Activated CD4-positive, alpha-beta memory T cell treated with anti-CD3 and anti-CD28 coated beads for 36 hours (primary cell): ENCODE results near the gene MIPEP. TPM values are rescaled to one million over a fixed set of nuclear protein-coding genes. Genes with fewer than 3 reads are reported as not detected.
A peak's percentile ranks its signal among the peaks of the same experiment; 100 is the strongest.

Experiments
- CTCF ChIA-PET: fragments of 350-600 bp; sonication (Branson Sonifier 250); formaldehyde crosslinking; loops from one replicate; lab custom pipeline; 2021; ENCODE audit warnings: antibody characterized with exemption, inconsistent platforms; lab: Charles Lee
- POLR2A ChIA-PET: fragments of 350-600 bp; sonication (Branson Sonifier 250); formaldehyde crosslinking; loops from one replicate; lab custom pipeline; 2021; ENCODE audit warnings: antibody characterized with exemption; lab: Charles Lee
- DNase-seq: peaks from one replicate; pipeline ENCODE4 v3.0.0-alpha.2; 2020
- H3K27ac Mint-ChIP-seq: one replicate; pipeline ENCODE4 v1.8.0; 2021; ENCODE audit warnings: mixed read lengths
- H3K27me3 Mint-ChIP-seq: one replicate; pipeline ENCODE4 v1.8.0; 2021; ENCODE audit warnings: mixed read lengths
- H3K36me3 Mint-ChIP-seq: one replicate; pipeline ENCODE4 v1.8.0; 2021; ENCODE audit warnings: mixed read lengths
- H3K4me1 Mint-ChIP-seq: one replicate; pipeline ENCODE4 v1.8.0; 2021; ENCODE audit warnings: low read depth, mixed read lengths
- H3K4me3 Mint-ChIP-seq: one replicate; pipeline ENCODE4 v1.8.0; 2021; ENCODE audit warnings: mild to moderate bottlenecking, mixed read lengths
- H3K9me3 Mint-ChIP-seq: one replicate; pipeline ENCODE4 v1.8.0; 2021; ENCODE audit warnings: mixed read lengths
- intact Hi-C: fragments of 100-400 bp; cut with micrococcal nuclease; formaldehyde crosslinking; loops from one replicate; pipeline ENCODE4 v1.15.1; 2023
- total RNA-seq, 2 experiments: library from RNA; stranded (reverse); gene quantifications; one replicate each; pipeline ENCODE4 v1.2.3, GENCODE V29; 2021

MIPEP gene
- total RNA-seq, 2 experiments from 2014 or later: 16.6 to 16.7 TPM

- ChIA-PET CTCF (no interaction called here), POLR2A (no interaction called here)
- Mint-ChIP-seq H3K27ac (peak overlapping the region; percentile 73), H3K27me3 (no peaks in the 10 kb centered on the region), H3K36me3 (no peaks in the 10 kb centered on the region), H3K4me3 (peak overlapping the region; percentile 66), H3K4me1 (peaks cover 16% of the 10 kb centered on the region), H3K9me3 (no peaks in the 10 kb centered on the region)
- DNase-seq: peak; percentile 72
- intact Hi-C loops: no loop called here
These were observed 193.3 kb downstream of the MIPEP start for GRCh38 chr13:23695711-23696464.

GRCh38 chr13:23695196-23695595 is 194.0 kb downstream of the MIPEP start:
- Mint-ChIP-seq H3K27me3 (no peaks in the 10 kb centered on the region), H3K4me3 (no peak overlapping the region), H3K9me3 (no peaks in the 10 kb centered on the region), H3K36me3 (no peaks in the 10 kb centered on the region), H3K27ac (no peak overlapping the region), H3K4me1 (peaks cover 16% of the 10 kb centered on the region)
- no peak for DNase-seq
- intact Hi-C loops: no loop called here
- ChIA-PET CTCF (no interaction called here), POLR2A (no interaction called here)

- CTCF ChIA-PET: no interaction called here
- intact Hi-C loops: no loop called here
These were observed 196.4 kb downstream of the MIPEP start for GRCh38 chr13:23692816-23693215.

GRCh38 chr13:23690668-23691067 is 198.5 kb downstream of the MIPEP start:
- ChIA-PET CTCF (no interaction called here), POLR2A (no interaction called here)
- no peaks in the 10 kb centered on the region for H3K4me1 Mint-ChIP-seq
- H3K9me3 Mint-ChIP-seq: peaks cover 4% of the 10 kb centered on the region
- intact Hi-C loops: no loop called here
- H3K4me3 Mint-ChIP-seq: no peak overlapping the region
- no peak for DNase-seq
- no peaks in the 10 kb centered on the region for H3K36me3 Mint-ChIP-seq
- H3K27me3 Mint-ChIP-seq: no peaks in the 10 kb centered on the region
- no peak overlapping the region for H3K27ac Mint-ChIP-seq

More at GRCh38 chr13:23692816-23693215, 196.4 kb downstream of the MIPEP start:
- no peak for DNase-seq
- Mint-ChIP-seq H3K27me3 (no peaks in the 10 kb centered on the region), H3K4me3 (no peak overlapping the region), H3K27ac (no peak overlapping the region), H3K9me3 (no peaks in the 10 kb centered on the region), H3K36me3 (no peaks in the 10 kb centered on the region), H3K4me1 (peaks cover 12% of the 10 kb centered on the region)
- POLR2A ChIA-PET: no interaction called here

- H3K9me3 Mint-ChIP-seq: peaks cover 20% of the 10 kb centered on the region
- H3K4me3 Mint-ChIP-seq: no peak overlapping the region
- POLR2A ChIA-PET: no interaction called here
- peaks cover 4% of the 10 kb centered on the region for H3K36me3 Mint-ChIP-seq
- H3K27ac Mint-ChIP-seq: no peak overlapping the region
- peaks cover 1% of the 10 kb centered on the region for H3K27me3 Mint-ChIP-seq
- CTCF ChIA-PET: no interaction called here
- no peak for DNase-seq
- no peaks in the 10 kb centered on the region for H3K4me1 Mint-ChIP-seq
- intact Hi-C loops: no loop called here
These were observed 200.9 kb downstream of the MIPEP start for GRCh38 chr13:23688336-23688735.

- CTCF ChIA-PET: no interaction called here
- intact Hi-C loops: no loop called here
These were observed 201.6 kb downstream of the MIPEP start for GRCh38 chr13:23687614-23688013.

GRCh38 chr13:23686948-23687347 is 202.3 kb downstream of the MIPEP start:
- POLR2A ChIA-PET: no interaction called here
- H3K27ac Mint-ChIP-seq: no peak overlapping the region
- CTCF ChIA-PET: no interaction called here
- H3K4me1 Mint-ChIP-seq: no peaks in the 10 kb centered on the region
- peaks cover 1% of the 10 kb centered on the region for H3K27me3 Mint-ChIP-seq
- DNase-seq: no peak
- intact Hi-C loops: no loop called here
- peaks cover 4% of the 10 kb centered on the region for H3K36me3 Mint-ChIP-seq
- H3K9me3 Mint-ChIP-seq: peaks cover 23% of the 10 kb centered on the region
- no peak overlapping the region for H3K4me3 Mint-ChIP-seq

More at GRCh38 chr13:23687614-23688013, 201.6 kb downstream of the MIPEP start:
- peaks cover 1% of the 10 kb centered on the region for H3K27me3 Mint-ChIP-seq
- peaks cover 23% of the 10 kb centered on the region for H3K9me3 Mint-ChIP-seq
- no peak for DNase-seq
- POLR2A ChIA-PET: no interaction called here
- H3K4me3 Mint-ChIP-seq: no peak overlapping the region
- H3K4me1 Mint-ChIP-seq: no peaks in the 10 kb centered on the region
- peaks cover 4% of the 10 kb centered on the region for H3K36me3 Mint-ChIP-seq
- H3K27ac Mint-ChIP-seq: no peak overlapping the region

- H3K9me3 Mint-ChIP-seq: peaks cover 23% of the 10 kb centered on the region
- H3K27ac Mint-ChIP-seq: no peak overlapping the region
- POLR2A ChIA-PET: no interaction called here
- no peak overlapping the region for H3K4me3 Mint-ChIP-seq
- H3K27me3 Mint-ChIP-seq: peaks cover 4% of the 10 kb centered on the region
- H3K36me3 Mint-ChIP-seq: peaks cover 4% of the 10 kb centered on the region
- no peak for DNase-seq
- CTCF ChIA-PET: no interaction called here
- intact Hi-C loops: no loop called here
- H3K4me1 Mint-ChIP-seq: no peaks in the 10 kb centered on the region
These were observed 203.8 kb downstream of the MIPEP start for GRCh38 chr13:23685416-23685815.

- ChIA-PET CTCF (no interaction called here), POLR2A (no interaction called here)
- DNase-seq: no peak
- intact Hi-C loops: no loop called here
- Mint-ChIP-seq H3K4me1 (no peaks in the 10 kb centered on the region), H3K4me3 (no peak overlapping the region), H3K27me3 (peaks cover 4% of the 10 kb centered on the region), H3K27ac (no peak overlapping the region), H3K36me3 (peaks cover 4% of the 10 kb centered on the region), H3K9me3 (peaks cover 23% of the 10 kb centered on the region)
These were observed 204.6 kb downstream of the MIPEP start for GRCh38 chr13:23684647-23685046.

- POLR2A ChIA-PET: interaction anchor here (0.8 kb wide), 1 partner anchor 15 kb away, joined by 3 read pairs; no protein-coding TSS in a partner anchor
- CTCF ChIA-PET: no interaction called here
- no peak for DNase-seq
- H3K27me3 Mint-ChIP-seq: peaks cover 4% of the 10 kb centered on the region
- peaks cover 10% of the 10 kb centered on the region for H3K4me1 Mint-ChIP-seq
- peaks cover 4% of the 10 kb centered on the region for H3K36me3 Mint-ChIP-seq
- H3K4me3 Mint-ChIP-seq: no peak overlapping the region
- H3K27ac Mint-ChIP-seq: no peak overlapping the region
- H3K9me3 Mint-ChIP-seq: peaks cover 23% of the 10 kb centered on the region
- intact Hi-C loops: no loop called here
These were observed 206.1 kb downstream of the MIPEP start for GRCh38 chr13:23683084-23683483.

- DNase-seq: no peak
- Mint-ChIP-seq H3K27me3 (peaks cover 8% of the 10 kb centered on the region), H3K4me1 (peaks cover 10% of the 10 kb centered on the region), H3K9me3 (peaks cover 22% of the 10 kb centered on the region), H3K36me3 (peaks cover 4% of the 10 kb centered on the region), H3K4me3 (no peak overlapping the region), H3K27ac (no peak overlapping the region)
- ChIA-PET POLR2A (interaction anchor here (0.6 kb wide), 1 partner anchor 25 kb away, joined by 3 read pairs; no protein-coding TSS in a partner anchor), CTCF (no interaction called here)
- intact Hi-C loops: no loop called here
These were observed 208.1 kb downstream of the MIPEP start for GRCh38 chr13:23680845-23681669.
